Gastroesophageal sphincter (tissue), 4 donors: ENCODE measurements around the gene MTMR2. TPM values are rescaled to one million over a fixed set of nuclear protein-coding genes. Genes with fewer than 3 reads are reported as not detected.
A peak's percentile ranks its signal among the peaks of the same experiment; 100 is the strongest.

Experiments used
- ATAC-seq: fragments of 150-250 bp; one replicate; pipeline ENCODE4 v1.9.1; 2016; ENCODE audit warnings: mild to moderate bottlenecking, moderate library complexity
- H3K27ac ChIP-seq, 4 donors: fragments of 200-600 bp; sonication (generic) in 3 of 4; 1 replicate in 3 of 4; 2 replicates in 1 of 4; pipeline ENCODE4 v1.5.1; 2016 to 2019
- H3K27me3 ChIP-seq: fragments of 200-600 bp; sonication (generic); one replicate; pipeline ENCODE4 v1.5.1; 2019
- H3K36me3 ChIP-seq, 2 donors: fragments of 200-600 bp; sonication (generic); one replicate each; pipeline ENCODE4 v1.5.1; 2019; ENCODE audit warnings: control low read depth in 1 of 2
- H3K4me1 ChIP-seq, 3 donors: fragments of 200-600 bp; sonication (generic); 1 replicate in 2 of 3; 2 replicates in 1 of 3; pipeline ENCODE4 v1.5.1; 2016 to 2019; ENCODE audit warnings: control low read depth in 2 of 3
- H3K4me3 ChIP-seq, 2 donors: fragments of 200-600 bp; sonication (generic); one replicate each; pipeline ENCODE4 v1.5.1; 2019; ENCODE audit warnings: mild to moderate bottlenecking in 1 of 2, moderate library complexity in 1 of 2
- H3K9me3 ChIP-seq, 3 donors: fragments of 200-600 bp; sonication (generic); one replicate each; pipeline ENCODE4 v1.5.1; 2017 to 2019; ENCODE audit warnings: control low read depth in 2 of 3
- CTCF ChIP-seq, 4 experiments: fragments of 200-600 bp in 2 of 4; fragments of 450-650 bp in 2 of 4; sonication (generic) in 1 of 4; IDR thresholded peaks; one replicate each; pipeline ENCODE4 v1.5.1; 2017 to 2019; ENCODE audit warnings: antibody characterized with exemption in 4 of 4, mild to moderate bottlenecking in 2 of 4, moderate library complexity in 2 of 4
- EP300 ChIP-seq: sonication (generic); formaldehyde crosslinking; IDR thresholded peaks from one replicate; pipeline ENCODE4 v1.6.1; 2017; ENCODE audit warnings: antibody characterized with exemption, mild to moderate bottlenecking
- POLR2A ChIP-seq, 2 donors: fragments of 450-650 bp; IDR thresholded peaks; one replicate each; pipeline ENCODE4 v1.6.1; 2017; ENCODE audit warnings: antibody characterized with exemption in 2 of 2, mild to moderate bottlenecking in 2 of 2, moderate library complexity in 1 of 2
- POLR2AphosphoS5 ChIP-seq: sonication (generic); formaldehyde crosslinking; IDR thresholded peaks from one replicate; pipeline ENCODE4 v1.6.1; 2017; ENCODE audit warnings: antibody characterized with exemption
- WGBS, 2 donors: methylation state at CpG; one replicate each; pipeline ENCODE4 v1.1.5; 2018; ENCODE audit warnings: low coverage in 1 of 2; 5-methylcytosine and 5-hydroxymethylcytosine counted together
- total RNA-seq, 4 donors: library from RNA; depleted of rRNA; stranded (reverse); fragments of >200 nt; gene quantifications; one replicate each; pipeline ENCODE4 v1.1.0, GENCODE V29; 2016

The MTMR2 gene
- total RNA-seq, 4 donors from 2014 or later = 26.0 to 36.4 (median 34.7) TPM

- Histone ChIP-seq H3K27me3 (no peaks in the 10 kb centered on the region), H3K36me3 (peaks cover 0 to 9% of the 10 kb centered on the region in 2 donors), H3K4me3 (peak overlapping the region in 1 of 2 donors; percentile 90), H3K27ac (no peak overlapping the region), H3K4me1 (peaks cover 0 to 41% (median 8%) of the 10 kb centered on the region in 3 donors), H3K9me3 (no peaks in the 10 kb centered on the region)
- WGBS, 2 donors = 54 to 74% methylated on average over 6 to 8 of the region's 8 CpGs
- no peak for ATAC-seq
- TF ChIP-seq EP300 = no peak
- no peak for TF ChIP-seq CTCF (IDR thresholded peaks at IDR 0.05)
- no peak for TF ChIP-seq POLR2AphosphoS5
- TF ChIP-seq POLR2A (IDR thresholded peaks at IDR 0.05) = no peak
Observed at GRCh38 chr11:95791709-95792033, 132.2 kb downstream of the MTMR2 start.

- Histone ChIP-seq H3K4me3 (peak overlapping the region; percentile 48 to 90), H3K27ac (peak overlapping the region; percentile 89 to 100 (median 99)), H3K36me3 (peaks cover 0 to 15% of the 10 kb centered on the region in 2 donors), H3K9me3 (no peaks in the 10 kb centered on the region), H3K4me1 (peaks cover 0 to 41% (median 8%) of the 10 kb centered on the region in 3 donors), H3K27me3 (no peaks in the 10 kb centered on the region)
- ATAC-seq = peak; percentile 3
- TF ChIP-seq POLR2AphosphoS5 (no peak), EP300 (no peak), POLR2A (IDR thresholded peaks at IDR 0.05) (no peak), CTCF (IDR thresholded peaks at IDR 0.05) (no peak)
- 10 to 14% methylated on average over 9 to 18 of the region's 29 CpGs for WGBS, 2 donors
Observed at GRCh38 chr11:95790933-95791708, 132.8 kb downstream of the MTMR2 start.

- no peaks in the 10 kb centered on the region for H3K27me3 ChIP-seq
- H3K4me1 ChIP-seq = peaks cover 0 to 43% (median 8%) of the 10 kb centered on the region in 3 donors
- 0 to 1% methylated on average over 18 to 19 of the region's 55 CpGs for WGBS, 2 donors
- peaks cover 0 to 23% of the 10 kb centered on the region in 2 donors for H3K36me3 ChIP-seq
- H3K27ac ChIP-seq = peak within 1 kb of the TSS; percentile 89 to 100 (median 99)
- no peaks in the 10 kb centered on the region for H3K9me3 ChIP-seq
- peak; percentile 88 for ATAC-seq
- no peak for TF ChIP-seq EP300
- TF ChIP-seq POLR2AphosphoS5 = peak; percentile 3
- peak; percentile 24 to 29 for TF ChIP-seq POLR2A (IDR thresholded peaks at IDR 0.05)
- peak within 1 kb of the TSS; percentile 48 to 90 for H3K4me3 ChIP-seq
Observed at GRCh38 chr11:95790123-95790932, 133.6 kb downstream of the MTMR2 start, which contains the start of gene CEP57. Gene CEP57 (plus strand): TSS chr11:95790498. CDS start chr11:95790699, 201 bp downstream.

GRCh38 chr11:95789506-95790122 lies 134.3 kb downstream of the MTMR2 start, which contains the start of gene FAM76B:
Gene FAM76B (minus strand): TSS chr11:95789782. CDS start chr11:95789478, 304 bp downstream.
- Histone ChIP-seq H3K4me3 (peak within 1 kb of the TSS; percentile 48 to 90), H3K9me3 (no peaks in the 10 kb centered on the region), H3K4me1 (peaks cover 0 to 43% (median 8%) of the 10 kb centered on the region in 3 donors), H3K36me3 (peaks cover 0 to 30% of the 10 kb centered on the region in 2 donors), H3K27me3 (no peaks in the 10 kb centered on the region), H3K27ac (peak within 1 kb of the TSS; percentile 89 to 100 (median 99))
- ATAC-seq = peak; percentile 94
- WGBS, 2 donors = 0% methylated on average over 10 to 14 of the region's 62 CpGs
- TF ChIP-seq POLR2A (IDR thresholded peaks at IDR 0.05) = peak; percentile 82 to 85
- TF ChIP-seq CTCF (IDR thresholded peaks at IDR 0.05) = peak in 1 of 4 experiments; percentile 17
- no peak for TF ChIP-seq EP300
- TF ChIP-seq POLR2AphosphoS5 = peak; percentile 90
